22Rv1 (cell line): ENCODE results near the gene RSU1.

Source experiments
- H3K27ac ChIP-seq: fragments of 450-650 bp; 2 replicates; pipeline ENCODE4 v1.5.1; 2017
- CTCF ChIP-seq: fragments of 450-650 bp; IDR thresholded peaks from 2 replicates; pipeline ENCODE4 v1.5.1; 2017; ENCODE audit warnings: mild to moderate bottlenecking
- ZFX ChIP-seq: fragments of 450-650 bp; IDR thresholded peaks from 2 replicates; pipeline ENCODE4 v1.6.1; 2017; ENCODE audit warnings: antibody characterized with exemption, borderline replicate concordance

The RSU1 gene

GRCh38 chr10:16817125-16818019, at the start of gene RSU1:
Gene RSU1, minus strand, starts transcription at chr10:16817424. Its CDS starts 343 bp downstream, at chr10:16817081.
- peak within 1 kb of the TSS; percentile 76 for H3K27ac ChIP-seq
- TF ChIP-seq ZFX: no peak
- no peak for TF ChIP-seq CTCF

GRCh38 chr10:16866541-16867275, 49.5 kb upstream of the RSU1 start:
- no peak overlapping the region for H3K27ac ChIP-seq
- TF ChIP-seq CTCF (no peak), ZFX (no peak)

DNA sequence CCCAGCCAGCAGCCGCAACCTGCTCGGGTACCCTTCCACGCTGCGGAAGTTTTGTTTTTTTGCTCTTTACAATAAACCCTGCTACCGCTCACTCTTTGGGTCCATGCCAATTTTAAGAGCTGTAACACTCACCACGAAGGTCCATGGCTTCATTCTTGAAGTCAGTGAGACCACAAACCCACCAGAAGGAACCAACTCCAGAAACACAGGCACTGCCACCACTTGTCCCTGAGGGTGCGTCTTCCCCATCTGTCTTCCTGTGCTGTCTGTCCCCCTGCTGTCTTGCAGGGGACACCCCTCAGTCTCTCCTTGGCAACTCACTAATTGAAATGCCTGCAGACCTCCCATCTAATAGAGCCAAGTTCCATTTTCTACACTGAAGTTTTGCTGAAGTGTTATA, 48.5 kb upstream of the RSU1 start:
- no peak overlapping the region for H3K27ac ChIP-seq
- TF ChIP-seq CTCF (no peak), ZFX (no peak)

DNA sequence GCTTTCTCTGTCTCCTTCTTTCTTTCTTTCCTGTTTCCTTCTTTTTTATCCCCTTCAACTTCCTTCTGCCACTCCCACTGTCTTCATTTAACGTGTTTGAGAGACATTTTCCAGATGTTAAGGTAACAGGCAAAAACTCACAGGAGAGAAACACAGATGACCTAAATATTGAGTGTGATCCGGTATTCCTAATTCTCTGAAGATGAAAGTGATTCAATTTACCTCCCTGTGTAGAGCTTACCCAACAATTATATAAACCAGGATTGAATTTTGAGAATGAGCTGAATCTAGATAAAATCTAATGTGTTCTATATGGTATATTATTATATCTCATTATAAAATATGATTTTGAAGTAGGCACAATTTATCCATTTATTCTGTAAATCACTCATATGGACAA, 46.5 kb upstream of the RSU1 start:
- H3K27ac ChIP-seq: no peak overlapping the region
- no peak for TF ChIP-seq ZFX
- TF ChIP-seq CTCF: no peak

DNA sequence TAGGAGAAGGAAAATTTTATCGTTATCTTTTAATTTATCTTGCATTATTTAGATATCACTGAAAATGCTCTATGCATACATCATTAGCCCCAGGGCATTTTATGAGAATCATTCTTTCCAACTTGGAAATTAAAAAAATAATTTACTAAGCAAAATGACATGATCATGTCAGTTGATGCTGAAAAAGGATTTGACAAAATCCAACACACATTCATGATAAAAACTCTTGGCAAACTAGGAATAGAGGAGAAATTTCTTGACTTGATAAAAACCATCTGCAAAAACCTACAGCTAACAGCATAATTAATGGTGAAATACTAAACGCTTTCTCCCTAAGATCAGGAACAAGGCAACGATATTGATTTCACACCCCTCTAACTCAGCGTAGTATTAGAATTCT, 40.2 kb upstream of the RSU1 start:
- TF ChIP-seq CTCF: no peak
- no peak overlapping the region for H3K27ac ChIP-seq

DNA sequence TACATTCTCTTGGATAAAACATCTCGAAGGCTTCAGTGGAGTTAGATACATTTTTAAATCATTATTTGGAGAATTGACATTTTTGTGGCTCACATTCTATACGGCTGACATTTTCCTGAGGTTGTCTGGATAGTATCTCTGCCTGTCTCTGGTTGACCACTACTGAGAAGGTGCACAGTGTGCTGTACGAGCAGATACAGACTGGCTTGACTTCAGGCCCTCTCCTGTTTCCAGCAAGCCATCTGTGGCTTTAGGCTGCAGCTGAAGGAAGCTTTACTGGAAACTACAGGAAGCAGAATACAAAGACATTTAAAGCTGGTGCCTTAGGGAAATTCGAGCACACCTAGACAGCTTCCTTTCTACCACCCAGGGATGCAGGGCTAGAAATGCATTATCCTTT, 39.3 kb upstream of the RSU1 start:
- H3K27ac ChIP-seq: no peak overlapping the region
- TF ChIP-seq CTCF (no peak), ZFX (no peak)

- TF ChIP-seq ZFX (no peak), CTCF (no peak)
These were observed 38.9 kb upstream of the RSU1 start for GRCh38 chr10:16856092-16856491.

More at GRCh38 chr10:16856092-16856491, 38.9 kb upstream of the RSU1 start:
- no peak overlapping the region for H3K27ac ChIP-seq
